Measurements from ENCODE around the gene MVB12B. TPM values are rescaled to one million over a fixed set of nuclear protein-coding genes. Genes with fewer than 3 reads are reported as not detected.
"Not testable (repeated sequence)": the region's sequence is repeated elsewhere in the genome, so short reads cannot be mapped to it uniquely, and the experiment has no call there.

The MVB12B gene
- polyA plus RNA-seq, 1 experiment: 4.4 TPM

- CTCF ChIA-PET: no interaction called here
- Histone ChIP-seq H3K27me3 (ENCODE audit: control insufficient read depth, insufficient read depth, low read length) (peaks cover 58% of the 10 kb centered on the region), H3K27ac (ENCODE audit: low read depth, low read length) (no peak overlapping the region), H3K9me3 (ENCODE audit: control insufficient read depth, insufficient read depth, low read length) (no peaks in the 10 kb centered on the region; the same call in 1 of the 2 replicates), H3K4me3 (ENCODE audit: low read depth, low read length) (no peak overlapping the region)
- DNase-seq (ENCODE audit: low read depth, low spot score): no peak
- POLR2A ChIA-PET: no interaction called here
- no peak for TF ChIP-seq CTCF (IDR thresholded peaks at IDR 0.05; ENCODE audit: low read depth, low read length)
These were observed 208.0 kb downstream of the MVB12B start for GRCh38 chr9:126534431-126535186.

GRCh38 chr9:126536131-126536530 lies 209.5 kb downstream of the MVB12B start:
- H3K4me3 ChIP-seq (ENCODE audit: low read depth, low read length): no peak overlapping the region
- ChIA-PET CTCF (interaction anchor here (1.1 kb wide), 1 partner anchor 35 kb away, joined by 3 read pairs; no protein-coding TSS in a partner anchor), POLR2A (no interaction called here)
- no peaks in the 10 kb centered on the region; the same call in 1 of the 2 replicates for H3K9me3 ChIP-seq (ENCODE audit: control insufficient read depth, insufficient read depth, low read length)
- no peak for TF ChIP-seq CTCF (IDR thresholded peaks at IDR 0.05; ENCODE audit: low read depth, low read length)
- no peak overlapping the region for H3K27ac ChIP-seq (ENCODE audit: low read depth, low read length)
- H3K27me3 ChIP-seq (ENCODE audit: control insufficient read depth, insufficient read depth, low read length): peaks cover 51% of the 10 kb centered on the region
- no peak for DNase-seq (ENCODE audit: low read depth, low spot score)

GRCh38 chr9:126536841-126537465 lies 210.3 kb downstream of the MVB12B start:
- no peaks in the 10 kb centered on the region; the same call in 1 of the 2 replicates for H3K9me3 ChIP-seq (ENCODE audit: control insufficient read depth, insufficient read depth, low read length)
- no peak overlapping the region for H3K4me3 ChIP-seq (ENCODE audit: low read depth, low read length)
- peaks cover 43% of the 10 kb centered on the region for H3K27me3 ChIP-seq (ENCODE audit: control insufficient read depth, insufficient read depth, low read length)
- no peak overlapping the region for H3K27ac ChIP-seq (ENCODE audit: low read depth, low read length)
- DNase-seq (ENCODE audit: low read depth, low spot score): no peak
- POLR2A ChIA-PET: no interaction called here
- no peak for TF ChIP-seq CTCF (IDR thresholded peaks at IDR 0.05; ENCODE audit: low read depth, low read length)
- CTCF ChIA-PET: interaction anchor here (1.1 kb wide), 1 partner anchor 36 kb away, joined by 3 read pairs; no protein-coding TSS in a partner anchor

GRCh38 chr9:126538550-126538949 lies 211.9 kb downstream of the MVB12B start:
- H3K27me3 ChIP-seq (ENCODE audit: control insufficient read depth, insufficient read depth, low read length): peaks cover 29% of the 10 kb centered on the region
- POLR2A ChIA-PET: no interaction called here
- CTCF ChIA-PET: interaction anchor here (0.5 to 1.3 kb wide), 4 partner anchors 17 to 39 kb away, joined by 3 to 5 read pairs (median 3); no protein-coding TSS in a partner anchor
- no peak overlapping the region for H3K4me3 ChIP-seq (ENCODE audit: low read depth, low read length)
- DNase-seq (ENCODE audit: low read depth, low spot score): no peak
- H3K9me3 ChIP-seq (ENCODE audit: control insufficient read depth, insufficient read depth, low read length): no peaks in the 10 kb centered on the region; the same call in 1 of the 2 replicates
- TF ChIP-seq CTCF (IDR thresholded peaks at IDR 0.05; ENCODE audit: low read depth, low read length): no peak
- no peak overlapping the region for H3K27ac ChIP-seq (ENCODE audit: low read depth, low read length)

- H3K4me3 ChIP-seq (ENCODE audit: low read depth, low read length); DNase-seq (ENCODE audit: low read depth, low spot score); H3K27ac ChIP-seq (ENCODE audit: low read depth, low read length); POLR2A ChIA-PET; H3K9me3 ChIP-seq (ENCODE audit: control insufficient read depth, insufficient read depth, low read length): not testable (repeated sequence)
- CTCF ChIA-PET: interaction anchor here (1.1 kb wide), 1 partner anchor 49 kb away, joined by 4 read pairs; no protein-coding TSS in a partner anchor
- peaks cover 12% of the 10 kb centered on the region for H3K27me3 ChIP-seq (ENCODE audit: control insufficient read depth, insufficient read depth, low read length)
These were observed 213.8 kb downstream of the MVB12B start for GRCh38 chr9:126540398-126540797.

All from AG04450 (cell line).